Spinal cord (tissue), 10 donors: ENCODE measurements around the gene BID. TPM values are rescaled to one million over a fixed set of nuclear protein-coding genes. Genes with fewer than 3 reads are reported as not detected.
"Not testable (repeated sequence)": the region's sequence is repeated elsewhere in the genome, so short reads cannot be mapped to it uniquely, and the experiment has no call there.

Experiments used
- DNase-seq, 6 donors: peaks; one replicate each; pipeline versions ENCODE4 v3.0.0 to v3.0.0-alpha.2; 2013 to 2015; ENCODE audit warnings: low spot score in 6 of 6, low read depth in 4 of 6
- H3K27ac ChIP-seq: one replicate; pipeline ENCODE4 v1.5.1; 2013; ENCODE audit warnings: low read depth, low read length, control low read depth
- H3K27me3 ChIP-seq: one replicate; pipeline ENCODE4 v1.6.1; 2013; ENCODE audit warnings: low read length; ENCODE audit not compliant: control insufficient read depth, insufficient read depth
- H3K36me3 ChIP-seq: one replicate; pipeline ENCODE4 v1.6.1; 2013; ENCODE audit warnings: low read length; ENCODE audit not compliant: control insufficient read depth, insufficient read depth
- H3K4me1 ChIP-seq: one replicate; pipeline ENCODE4 v1.6.1; 2013; ENCODE audit warnings: low read length; ENCODE audit not compliant: control insufficient read depth, insufficient read depth
- H3K4me3 ChIP-seq: one replicate; pipeline ENCODE4 v1.5.1; 2013; ENCODE audit warnings: low read depth, low read length, control low read depth
- H3K9me3 ChIP-seq: one replicate; pipeline ENCODE4 v1.6.1; 2013; ENCODE audit warnings: low read length; ENCODE audit not compliant: control insufficient read depth, insufficient read depth
- WGBS: methylation state at CpG from one replicate; pipeline ENCODE4 v1.1.5; 2013; ENCODE audit warnings: missing lambda C conversion rate; ENCODE audit not compliant: insufficient coverage; 5-methylcytosine and 5-hydroxymethylcytosine counted together
- polyA plus RNA-seq, 2 donors: library from polyadenylated mRNA; unstranded; fragments of 120-200 nt; gene quantifications; one replicate each; pipeline ENCODE4 v1.2.1, GENCODE V29; 2013; ENCODE audit not compliant: insufficient read length in 2 of 2
- total RNA-seq, 2 donors: library from RNA; depleted of rRNA in 1 of 2; stranded (reverse); fragments of 120-200 nt in 1 of 2; fragments of >200 nt in 1 of 2; gene quantifications; one replicate each; pipeline versions ENCODE4 v1.2.3 to v1.2.4, GENCODE V29; 2013 to 2014
- donor health status: healthy.

The BID gene
- total and polyA plus RNA-seq, 4 donors = 24.7 to 49.2 (median 37.4) TPM

- Histone ChIP-seq H3K9me3 (no peaks in the 10 kb centered on the region), H3K4me1 (peaks cover 4% of the 10 kb centered on the region), H3K27me3 (no peaks in the 10 kb centered on the region), H3K36me3 (peaks cover 5% of the 10 kb centered on the region), H3K4me3 (no peak overlapping the region), H3K27ac (no peak overlapping the region)
- no peak for DNase-seq
- 45% methylated on average over 5 of the region's 5 CpGs for WGBS
Observed at GRCh38 chr22:17764036-17764435, 10.2 kb downstream of the BID start.

DNA sequence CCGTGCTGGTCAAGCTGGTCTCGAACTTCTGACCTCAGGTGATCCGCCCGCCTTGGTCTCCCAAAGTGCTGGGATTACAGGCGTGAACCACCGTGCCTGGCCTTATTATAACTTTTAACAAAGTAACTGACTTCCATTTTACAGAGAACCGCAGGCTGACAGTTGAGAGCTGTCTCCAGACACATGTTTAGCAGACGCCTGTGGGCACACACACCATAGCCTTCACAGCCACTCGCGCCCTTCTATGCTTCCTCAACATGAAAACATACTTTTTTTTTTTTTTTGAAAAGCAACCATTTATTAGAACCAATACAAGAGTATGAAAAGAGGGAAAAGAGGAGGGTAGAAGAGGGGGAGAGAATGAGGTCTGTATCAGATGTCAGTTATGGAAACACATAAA, 10.8 kb downstream of the BID start:
- not testable (repeated sequence) for H3K27ac ChIP-seq, H3K36me3 ChIP-seq, H3K4me1 ChIP-seq, H3K27me3 ChIP-seq, H3K4me3 ChIP-seq, H3K9me3 ChIP-seq, DNase-seq
- 77% methylated on average over 8 of the region's 10 CpGs for WGBS

- H3K4me3 ChIP-seq = no peak overlapping the region
- no peak overlapping the region for H3K27ac ChIP-seq
- no peaks in the 10 kb centered on the region for H3K9me3 ChIP-seq
- no peaks in the 10 kb centered on the region for H3K36me3 ChIP-seq
- peaks cover 3% of the 10 kb centered on the region for H3K4me1 ChIP-seq
- H3K27me3 ChIP-seq = no peaks in the 10 kb centered on the region
- no CpG with 5 or more reads among the region's 4 CpGs for WGBS
- DNase-seq = no peak
Observed at GRCh38 chr22:17761138-17761488, 13.2 kb downstream of the BID start.

- Histone ChIP-seq H3K4me1 (no peaks in the 10 kb centered on the region), H3K36me3 (peaks cover 20% of the 10 kb centered on the region), H3K4me3 (no peak overlapping the region), H3K9me3 (no peaks in the 10 kb centered on the region), H3K27ac (no peak overlapping the region), H3K27me3 (no peaks in the 10 kb centered on the region)
- DNase-seq = no peak
- 81% methylated on average over 14 of the region's 14 CpGs for whole genome bisulfite sequencing
Observed at GRCh38 chr22:17754233-17754925, 19.9 kb downstream of the BID start.

DNA sequence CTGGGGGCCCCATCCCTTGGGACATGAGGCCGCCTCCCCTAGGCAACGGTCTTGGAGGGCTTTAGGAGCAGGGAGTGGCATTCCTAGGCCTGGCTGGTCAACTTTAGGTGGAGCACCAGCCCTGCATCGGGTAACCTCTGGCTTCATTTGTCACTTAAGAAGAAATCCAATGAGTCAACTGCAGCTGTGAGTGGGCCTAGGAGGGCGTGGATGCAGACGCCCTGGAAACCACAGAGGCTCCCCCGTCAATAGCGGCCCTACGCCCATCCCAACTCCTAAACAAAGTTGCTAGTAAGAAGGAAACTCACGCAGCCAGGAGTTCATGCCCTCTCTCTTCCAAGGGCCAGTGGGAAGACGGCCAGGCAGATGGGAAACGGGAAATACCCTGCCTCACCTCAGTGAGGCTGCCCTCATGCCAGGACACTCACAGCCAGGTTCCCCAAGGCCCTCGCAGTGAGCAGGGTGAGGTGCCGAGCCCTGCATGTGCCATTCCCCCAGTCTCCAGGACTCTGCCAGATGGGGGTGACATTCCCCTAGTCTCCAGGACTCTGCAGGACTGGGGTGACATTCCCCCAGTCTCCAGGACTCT, 20.8 kb downstream of the BID start:
- Histone ChIP-seq H3K27me3 (no peaks in the 10 kb centered on the region), H3K4me1 (no peaks in the 10 kb centered on the region), H3K9me3 (no peaks in the 10 kb centered on the region), H3K4me3 (no peak overlapping the region), H3K36me3 (peaks cover 27% of the 10 kb centered on the region), H3K27ac (no peak overlapping the region)
- WGBS = 88% methylated on average over 13 of the region's 13 CpGs
- no peak for DNase-seq

DNA sequence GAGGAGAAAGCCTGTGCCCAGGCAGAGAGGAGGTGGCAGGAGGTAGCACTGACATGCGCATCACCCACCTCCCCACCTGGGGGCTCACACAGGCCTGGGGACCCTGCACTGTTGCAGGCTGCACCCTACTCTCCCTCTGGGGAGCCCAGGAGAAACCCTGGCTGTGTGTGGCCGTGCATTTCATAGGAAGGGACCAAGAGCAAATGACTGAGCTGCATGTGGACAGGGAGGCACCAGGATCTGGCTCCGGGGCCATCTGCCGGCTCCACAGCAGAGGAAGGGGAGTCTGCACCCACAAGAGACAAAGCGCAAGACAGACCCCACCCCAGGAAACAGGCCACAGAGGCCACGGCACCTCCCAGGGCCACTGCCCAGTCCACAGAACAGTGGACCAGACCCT, 22.7 kb downstream of the BID start:
- DNase-seq = no peak
- Histone ChIP-seq H3K4me3 (no peak overlapping the region), H3K36me3 (peaks cover 28% of the 10 kb centered on the region), H3K27me3 (no peaks in the 10 kb centered on the region), H3K4me1 (no peaks in the 10 kb centered on the region), H3K9me3 (no peaks in the 10 kb centered on the region), H3K27ac (no peak overlapping the region)
- 92% methylated on average over 5 of the region's 6 CpGs for WGBS

- Histone ChIP-seq H3K4me3 (no peak overlapping the region), H3K27ac (no peak overlapping the region), H3K9me3 (no peaks in the 10 kb centered on the region), H3K27me3 (no peaks in the 10 kb centered on the region), H3K36me3 (peaks cover 28% of the 10 kb centered on the region), H3K4me1 (no peaks in the 10 kb centered on the region)
- 80% methylated on average over 32 of the region's 35 CpGs for whole genome bisulfite sequencing
- DNase-seq = no peak
Observed at GRCh38 chr22:17749605-17750395, 24.5 kb downstream of the BID start.

DNA sequence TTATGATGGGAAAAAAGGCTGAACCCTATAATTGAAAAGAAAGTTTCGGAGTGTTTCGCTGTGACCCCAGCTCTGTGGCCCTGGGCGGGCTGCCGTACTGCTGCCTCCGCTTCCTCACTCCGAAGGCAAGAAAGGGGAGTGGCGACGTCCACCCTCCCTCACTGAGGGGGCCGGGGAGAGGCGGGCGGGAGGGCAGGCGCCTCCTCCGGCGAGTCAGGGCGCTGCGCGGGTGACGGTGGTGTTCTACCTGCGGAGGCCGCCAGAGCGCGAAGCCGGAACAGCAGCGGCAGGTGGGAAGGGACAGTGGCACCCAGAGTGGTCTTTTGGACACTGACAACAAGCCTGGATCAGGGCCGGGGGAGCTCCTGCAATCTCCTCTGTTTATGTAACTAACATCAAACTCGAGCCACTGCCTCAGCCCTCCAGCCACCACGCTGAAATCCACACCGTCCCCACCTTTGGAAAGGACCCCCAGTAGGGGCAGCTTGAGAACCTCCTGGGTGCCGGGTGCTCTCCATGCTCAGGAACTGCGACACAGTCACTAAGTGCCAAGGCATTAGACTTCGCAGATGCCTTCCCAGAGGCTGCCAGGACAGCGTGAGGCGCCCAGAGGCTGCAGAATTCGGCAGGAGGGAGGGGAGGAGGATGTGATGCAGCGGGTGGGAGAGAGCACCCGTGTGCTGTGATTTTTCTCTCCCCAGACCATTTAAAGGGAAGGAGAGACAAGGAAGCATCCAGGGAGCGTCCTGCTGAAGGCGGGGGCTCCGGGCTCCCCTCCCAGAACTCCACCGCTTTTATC, 25.5 kb downstream of the BID start:
- DNase-seq = no peak
- Histone ChIP-seq H3K4me3 (no peak overlapping the region), H3K27me3 (no peaks in the 10 kb centered on the region), H3K27ac (no peak overlapping the region), H3K36me3 (peaks cover 29% of the 10 kb centered on the region), H3K4me1 (peaks cover 9% of the 10 kb centered on the region), H3K9me3 (no peaks in the 10 kb centered on the region)
- WGBS = 72% methylated on average over 34 of the region's 40 CpGs

DNA sequence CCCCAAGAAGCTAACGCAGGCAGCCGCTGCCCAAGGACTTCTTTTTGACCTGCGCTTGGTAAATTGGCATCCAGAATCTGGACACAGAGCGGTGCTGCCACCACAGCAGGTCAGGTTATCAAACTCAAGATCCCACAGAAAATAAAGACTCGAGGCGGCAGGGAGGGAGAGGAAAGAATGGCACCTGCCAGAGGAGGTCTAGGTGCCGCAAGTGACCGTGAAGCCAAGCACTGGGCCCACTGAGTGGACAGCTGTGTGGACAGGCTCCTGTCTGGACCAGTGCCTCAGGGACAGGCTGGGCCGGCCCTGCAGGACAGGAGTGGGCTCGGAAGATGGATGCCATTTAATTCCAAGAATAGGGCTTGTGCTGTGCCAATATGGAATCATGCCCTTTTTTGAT, 27.4 kb downstream of the BID start:
- no peak for DNase-seq
- no peak overlapping the region for H3K4me3 ChIP-seq
- H3K4me1 ChIP-seq = peaks cover 19% of the 10 kb centered on the region
- H3K27me3 ChIP-seq = no peaks in the 10 kb centered on the region
- no peak overlapping the region for H3K27ac ChIP-seq
- no peaks in the 10 kb centered on the region for H3K9me3 ChIP-seq
- peaks cover 34% of the 10 kb centered on the region for H3K36me3 ChIP-seq
- WGBS = 95% methylated on average over 10 of the region's 10 CpGs
